ENCODE data around the gene LRIT1.

Gene LRIT1, protein sequence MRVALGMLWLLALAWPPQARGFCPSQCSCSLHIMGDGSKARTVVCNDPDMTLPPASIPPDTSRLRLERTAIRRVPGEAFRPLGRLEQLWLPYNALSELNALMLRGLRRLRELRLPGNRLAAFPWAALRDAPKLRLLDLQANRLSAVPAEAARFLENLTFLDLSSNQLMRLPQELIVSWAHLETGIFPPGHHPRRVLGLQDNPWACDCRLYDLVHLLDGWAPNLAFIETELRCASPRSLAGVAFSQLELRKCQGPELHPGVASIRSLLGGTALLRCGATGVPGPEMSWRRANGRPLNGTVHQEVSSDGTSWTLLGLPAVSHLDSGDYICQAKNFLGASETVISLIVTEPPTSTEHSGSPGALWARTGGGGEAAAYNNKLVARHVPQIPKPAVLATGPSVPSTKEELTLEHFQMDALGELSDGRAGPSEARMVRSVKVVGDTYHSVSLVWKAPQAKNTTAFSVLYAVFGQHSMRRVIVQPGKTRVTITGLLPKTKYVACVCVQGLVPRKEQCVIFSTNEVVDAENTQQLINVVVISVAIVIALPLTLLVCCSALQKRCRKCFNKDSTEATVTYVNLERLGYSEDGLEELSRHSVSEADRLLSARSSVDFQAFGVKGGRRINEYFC

DNA sequence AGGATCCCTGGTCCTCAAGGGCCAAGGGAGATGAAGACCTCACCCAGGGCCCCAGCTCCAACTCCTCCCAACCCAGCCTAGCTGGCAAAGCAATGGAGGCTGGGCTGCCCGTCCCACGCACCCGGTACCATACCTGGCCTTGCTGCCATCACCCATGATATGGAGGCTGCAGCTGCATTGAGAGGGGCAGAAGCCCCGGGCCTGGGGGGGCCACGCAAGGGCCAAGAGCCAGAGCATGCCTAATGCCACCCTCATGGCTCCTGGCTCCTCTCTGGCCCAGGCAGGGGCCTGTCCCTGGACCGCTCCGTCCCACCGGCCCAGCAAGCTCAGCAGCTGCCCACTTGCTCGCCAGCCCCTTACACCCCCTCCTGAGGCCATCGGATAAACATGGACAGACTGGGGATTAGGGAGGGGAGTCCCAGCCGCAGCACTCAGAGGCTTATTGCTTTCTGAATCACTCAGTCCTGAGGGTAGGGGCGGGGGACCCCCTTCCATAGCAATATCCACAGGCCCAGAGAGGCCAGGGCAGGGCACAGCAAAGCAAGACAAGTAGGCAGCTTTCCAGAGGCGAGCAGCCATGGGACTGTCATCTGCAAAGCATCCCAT, at the start of gene LRIT1:
Gene LRIT1, minus strand, starts transcription at position 362 of the 606 bp plus-strand sequence. Its CDS starts 107 bp downstream, at position 255.
- Histone ChIP-seq H3F3A (ENCODE audit: insufficient read depth, low read length) (no peaks in the 10 kb centered on the region), H2AFZ (ENCODE audit: low read length) (no peak within 1 kb of the TSS), H3K27me3 (ENCODE audit: insufficient read depth, low read length) (no peaks in the 10 kb centered on the region), H3K9me2 (ENCODE audit: low read depth, low read length) (no peaks in the 10 kb centered on the region), H3K79me2 (ENCODE audit: insufficient read depth, low read length) (no peaks in the 10 kb centered on the region), H3K36me3 (ENCODE audit: insufficient read depth, low read length) (no peaks in the 10 kb centered on the region), H4K20me1 (ENCODE audit: insufficient read depth, low read length) (no peaks in the 10 kb centered on the region), H3K4me1 (ENCODE audit: insufficient read depth, low read length, severe bottlenecking) (no peaks in the 10 kb centered on the region), H3K4me2 (ENCODE audit: low read length) (no peak within 1 kb of the TSS), H3K27ac (ENCODE audit: low read depth, low read length, poor library complexity, severe bottlenecking) (no peak within 1 kb of the TSS), H3K4me3 (ENCODE audit: low read depth, low read length, poor library complexity, severe bottlenecking) (no peak within 1 kb of the TSS), H3K9ac (ENCODE audit: low read length) (no peak within 1 kb of the TSS), H3K9me3 (ENCODE audit: low read length) (no peaks in the 10 kb centered on the region)
- TF ChIP-seq, protein P1, sequence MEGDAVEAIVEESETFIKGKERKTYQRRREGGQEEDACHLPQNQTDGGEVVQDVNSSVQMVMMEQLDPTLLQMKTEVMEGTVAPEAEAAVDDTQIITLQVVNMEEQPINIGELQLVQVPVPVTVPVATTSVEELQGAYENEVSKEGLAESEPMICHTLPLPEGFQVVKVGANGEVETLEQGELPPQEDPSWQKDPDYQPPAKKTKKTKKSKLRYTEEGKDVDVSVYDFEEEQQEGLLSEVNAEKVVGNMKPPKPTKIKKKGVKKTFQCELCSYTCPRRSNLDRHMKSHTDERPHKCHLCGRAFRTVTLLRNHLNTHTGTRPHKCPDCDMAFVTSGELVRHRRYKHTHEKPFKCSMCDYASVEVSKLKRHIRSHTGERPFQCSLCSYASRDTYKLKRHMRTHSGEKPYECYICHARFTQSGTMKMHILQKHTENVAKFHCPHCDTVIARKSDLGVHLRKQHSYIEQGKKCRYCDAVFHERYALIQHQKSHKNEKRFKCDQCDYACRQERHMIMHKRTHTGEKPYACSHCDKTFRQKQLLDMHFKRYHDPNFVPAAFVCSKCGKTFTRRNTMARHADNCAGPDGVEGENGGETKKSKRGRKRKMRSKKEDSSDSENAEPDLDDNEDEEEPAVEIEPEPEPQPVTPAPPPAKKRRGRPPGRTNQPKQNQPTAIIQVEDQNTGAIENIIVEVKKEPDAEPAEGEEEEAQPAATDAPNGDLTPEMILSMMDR (IDR thresholded peaks at IDR 0.05; ENCODE audit: low read length): no peak
- no peak for TF ChIP-seq EZH2 (IDR thresholded peaks at IDR 0.05; ENCODE audit: borderline replicate concordance, low read length)

DNA sequence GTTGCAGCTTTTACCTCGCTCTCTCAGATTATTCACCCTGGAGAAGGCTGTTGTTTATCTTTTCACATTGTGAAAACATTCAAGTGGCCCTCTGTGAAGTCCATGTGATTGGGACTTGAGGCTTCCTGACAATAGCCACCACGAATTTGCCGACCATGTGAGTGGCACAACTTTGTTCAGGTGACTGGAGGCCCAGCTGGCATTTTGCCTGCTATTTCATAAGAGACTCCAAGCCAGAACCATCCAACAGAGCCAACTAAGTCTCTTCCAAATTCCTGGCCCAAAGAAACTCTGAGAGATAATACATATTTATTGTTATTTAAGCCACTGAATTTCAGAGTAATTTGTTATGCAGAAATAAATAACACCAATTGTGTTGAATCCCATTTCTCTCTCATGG, 48.9 kb upstream of the LRIT1 start:
- Histone ChIP-seq H3K27ac (ENCODE audit: low read depth, low read length, poor library complexity, severe bottlenecking) (no peak overlapping the region), H3K9ac (ENCODE audit: low read length) (no peak overlapping the region), H3K27me3 (ENCODE audit: insufficient read depth, low read length) (no peaks in the 10 kb centered on the region), H3F3A (ENCODE audit: insufficient read depth, low read length) (no peaks in the 10 kb centered on the region), H3K4me2 (ENCODE audit: low read length) (no peak overlapping the region), H4K20me1 (ENCODE audit: insufficient read depth, low read length) (no peaks in the 10 kb centered on the region), H3K79me2 (ENCODE audit: insufficient read depth, low read length) (no peaks in the 10 kb centered on the region), H3K4me1 (ENCODE audit: insufficient read depth, low read length, severe bottlenecking) (no peaks in the 10 kb centered on the region), H2AFZ (ENCODE audit: low read length) (no peak overlapping the region), H3K36me3 (ENCODE audit: insufficient read depth, low read length) (no peaks in the 10 kb centered on the region), H3K9me3 (ENCODE audit: low read length) (no peaks in the 10 kb centered on the region), H3K9me2 (ENCODE audit: low read depth, low read length) (no peaks in the 10 kb centered on the region), H3K4me3 (ENCODE audit: low read depth, low read length, poor library complexity, severe bottlenecking) (no peak overlapping the region)
- TF ChIP-seq, protein P1 (IDR thresholded peaks at IDR 0.05; ENCODE audit: low read length): no peak
- no peak for TF ChIP-seq EZH2 (IDR thresholded peaks at IDR 0.05; ENCODE audit: borderline replicate concordance, low read length)

DNA sequence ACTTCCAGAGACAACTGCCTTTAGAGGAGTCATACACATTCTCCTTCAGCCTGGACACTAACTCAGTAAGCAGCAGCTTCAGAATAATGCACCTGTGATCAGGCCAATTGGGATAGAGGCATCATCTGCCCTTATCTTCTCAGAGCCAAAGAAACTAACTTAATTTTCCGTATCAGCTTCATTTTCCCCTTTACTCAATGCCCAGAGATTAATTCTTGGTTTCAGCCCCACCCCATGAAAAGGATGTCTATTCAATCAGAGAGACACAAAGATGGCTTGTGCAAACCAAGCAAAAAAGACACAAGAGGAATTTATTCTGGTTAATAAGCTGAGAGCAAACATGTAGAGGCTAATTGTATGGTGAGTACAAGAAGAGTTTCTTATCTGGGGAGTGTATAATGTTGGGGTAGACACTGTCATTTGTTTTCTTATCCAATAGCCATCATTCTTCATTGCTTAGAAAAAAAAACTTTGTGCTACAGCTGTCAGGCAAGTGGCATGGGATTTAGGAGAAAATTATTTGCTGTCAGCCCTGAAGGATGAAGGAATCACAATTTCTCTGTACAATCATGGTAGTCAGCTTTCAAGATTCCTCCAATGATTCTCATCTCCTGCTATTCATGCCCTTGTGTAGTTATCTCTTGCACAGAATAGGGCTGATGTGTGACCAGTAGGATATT, 48.3 kb upstream of the LRIT1 start:
- no peak overlapping the region for H2AFZ ChIP-seq (ENCODE audit: low read length)

More for the DNA sequence above, 48.3 kb upstream of the LRIT1 start:
- H3K79me2 ChIP-seq (ENCODE audit: insufficient read depth, low read length): no peaks in the 10 kb centered on the region
- H3F3A ChIP-seq (ENCODE audit: insufficient read depth, low read length): no peaks in the 10 kb centered on the region
- H3K9me2 ChIP-seq (ENCODE audit: low read depth, low read length): no peaks in the 10 kb centered on the region
- no peak overlapping the region for H3K4me2 ChIP-seq (ENCODE audit: low read length)
- H3K9me3 ChIP-seq (ENCODE audit: low read length): no peaks in the 10 kb centered on the region
- H3K4me1 ChIP-seq (ENCODE audit: insufficient read depth, low read length, severe bottlenecking): no peaks in the 10 kb centered on the region
- no peaks in the 10 kb centered on the region for H3K36me3 ChIP-seq (ENCODE audit: insufficient read depth, low read length)
- no peak overlapping the region for H3K27ac ChIP-seq (ENCODE audit: low read depth, low read length, poor library complexity, severe bottlenecking)
- TF ChIP-seq, protein P1 (IDR thresholded peaks at IDR 0.05; ENCODE audit: low read length): no peak
- TF ChIP-seq EZH2 (IDR thresholded peaks at IDR 0.05; ENCODE audit: borderline replicate concordance, low read length): no peak
- H3K4me3 ChIP-seq (ENCODE audit: low read depth, low read length, poor library complexity, severe bottlenecking): no peak overlapping the region
- no peaks in the 10 kb centered on the region for H3K27me3 ChIP-seq (ENCODE audit: insufficient read depth, low read length)
- H3K9ac ChIP-seq (ENCODE audit: low read length): no peak overlapping the region
- H4K20me1 ChIP-seq (ENCODE audit: insufficient read depth, low read length): no peaks in the 10 kb centered on the region
